ENCODE results near the gene SLC37A4. TPM values are rescaled to one million over a fixed set of nuclear protein-coding genes. Genes with fewer than 3 reads are reported as not detected.

SLC37A4 gene
- total and polyA plus RNA-seq, 2 of the 13 experiments (the other 11 are each of a cell fraction or from before 2014, with no cell fraction given) = 43.0 to 56.1 TPM

- no peak for TF ChIP-seq ZNF205 (CRISPR knock-in tag; IDR thresholded peaks at IDR 0.05)
- no peak for TF ChIP-seq TGIF2 (CRISPR knock-in tag; IDR thresholded peaks at IDR 0.05)
- no peak for TF ChIP-seq ZNF674 (CRISPR knock-in tag; IDR thresholded peaks at IDR 0.05; ENCODE audit: low read depth)
- TF ChIP-seq ZNF124 (CRISPR knock-in tag; IDR thresholded peaks at IDR 0.05) = no peak
- no peak for TF ChIP-seq ZNF891 (CRISPR knock-in tag; IDR thresholded peaks at IDR 0.05)
- TF ChIP-seq, protein P1, sequence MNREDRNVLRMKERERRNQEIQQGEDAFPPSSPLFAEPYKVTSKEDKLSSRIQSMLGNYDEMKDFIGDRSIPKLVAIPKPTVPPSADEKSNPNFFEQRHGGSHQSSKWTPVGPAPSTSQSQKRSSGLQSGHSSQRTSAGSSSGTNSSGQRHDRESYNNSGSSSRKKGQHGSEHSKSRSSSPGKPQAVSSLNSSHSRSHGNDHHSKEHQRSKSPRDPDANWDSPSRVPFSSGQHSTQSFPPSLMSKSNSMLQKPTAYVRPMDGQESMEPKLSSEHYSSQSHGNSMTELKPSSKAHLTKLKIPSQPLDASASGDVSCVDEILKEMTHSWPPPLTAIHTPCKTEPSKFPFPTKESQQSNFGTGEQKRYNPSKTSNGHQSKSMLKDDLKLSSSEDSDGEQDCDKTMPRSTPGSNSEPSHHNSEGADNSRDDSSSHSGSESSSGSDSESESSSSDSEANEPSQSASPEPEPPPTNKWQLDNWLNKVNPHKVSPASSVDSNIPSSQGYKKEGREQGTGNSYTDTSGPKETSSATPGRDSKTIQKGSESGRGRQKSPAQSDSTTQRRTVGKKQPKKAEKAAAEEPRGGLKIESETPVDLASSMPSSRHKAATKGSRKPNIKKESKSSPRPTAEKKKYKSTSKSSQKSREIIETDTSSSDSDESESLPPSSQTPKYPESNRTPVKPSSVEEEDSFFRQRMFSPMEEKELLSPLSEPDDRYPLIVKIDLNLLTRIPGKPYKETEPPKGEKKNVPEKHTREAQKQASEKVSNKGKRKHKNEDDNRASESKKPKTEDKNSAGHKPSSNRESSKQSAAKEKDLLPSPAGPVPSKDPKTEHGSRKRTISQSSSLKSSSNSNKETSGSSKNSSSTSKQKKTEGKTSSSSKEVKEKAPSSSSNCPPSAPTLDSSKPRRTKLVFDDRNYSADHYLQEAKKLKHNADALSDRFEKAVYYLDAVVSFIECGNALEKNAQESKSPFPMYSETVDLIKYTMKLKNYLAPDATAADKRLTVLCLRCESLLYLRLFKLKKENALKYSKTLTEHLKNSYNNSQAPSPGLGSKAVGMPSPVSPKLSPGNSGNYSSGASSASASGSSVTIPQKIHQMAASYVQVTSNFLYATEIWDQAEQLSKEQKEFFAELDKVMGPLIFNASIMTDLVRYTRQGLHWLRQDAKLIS (CRISPR knock-in tag; IDR thresholded peaks at IDR 0.05) = no peak
- TF ChIP-seq SSRP1 (CRISPR knock-in tag; IDR thresholded peaks at IDR 0.05) = 0 out of 2 replicates have a peak, but pooled peaks have one; percentile 27
- no peak for TF ChIP-seq ZZZ3 (CRISPR knock-in tag; IDR thresholded peaks at IDR 0.05; ENCODE audit: borderline replicate concordance)
- no peak for TF ChIP-seq ZKSCAN8 (CRISPR knock-in tag; IDR thresholded peaks at IDR 0.05; ENCODE audit: borderline replicate concordance)
- no peak for TF ChIP-seq ZFY (CRISPR knock-in tag; IDR thresholded peaks at IDR 0.05)
- TF ChIP-seq ZNF18 (CRISPR knock-in tag; IDR thresholded peaks at IDR 0.05; ENCODE audit: insufficient replicate concordance) = no peak
- peak; percentile 10; the same call in 1 of the 2 replicates for TF ChIP-seq POLR2AphosphoS5 (IDR thresholded peaks at IDR 0.05; ENCODE audit: low read depth, low read length)
- no peak for TF ChIP-seq FOXA1 (IDR thresholded peaks at IDR 0.05)
- TF ChIP-seq FOXA1 (CRISPR knock-in tag; IDR thresholded peaks at IDR 0.05) = no peak
- no peak for TF ChIP-seq KLF15 (CRISPR knock-in tag; IDR thresholded peaks at IDR 0.05; ENCODE audit: borderline replicate concordance)
- TF ChIP-seq, protein P2, sequence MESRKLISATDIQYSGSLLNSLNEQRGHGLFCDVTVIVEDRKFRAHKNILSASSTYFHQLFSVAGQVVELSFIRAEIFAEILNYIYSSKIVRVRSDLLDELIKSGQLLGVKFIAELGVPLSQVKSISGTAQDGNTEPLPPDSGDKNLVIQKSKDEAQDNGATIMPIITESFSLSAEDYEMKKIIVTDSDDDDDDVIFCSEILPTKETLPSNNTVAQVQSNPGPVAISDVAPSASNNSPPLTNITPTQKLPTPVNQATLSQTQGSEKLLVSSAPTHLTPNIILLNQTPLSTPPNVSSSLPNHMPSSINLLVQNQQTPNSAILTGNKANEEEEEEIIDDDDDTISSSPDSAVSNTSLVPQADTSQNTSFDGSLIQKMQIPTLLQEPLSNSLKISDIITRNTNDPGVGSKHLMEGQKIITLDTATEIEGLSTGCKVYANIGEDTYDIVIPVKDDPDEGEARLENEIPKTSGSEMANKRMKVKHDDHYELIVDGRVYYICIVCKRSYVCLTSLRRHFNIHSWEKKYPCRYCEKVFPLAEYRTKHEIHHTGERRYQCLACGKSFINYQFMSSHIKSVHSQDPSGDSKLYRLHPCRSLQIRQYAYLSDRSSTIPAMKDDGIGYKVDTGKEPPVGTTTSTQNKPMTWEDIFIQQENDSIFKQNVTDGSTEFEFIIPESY (CRISPR knock-in tag; IDR thresholded peaks at IDR 0.05) = no peak
- no peak for TF ChIP-seq SIN3B (IDR thresholded peaks at IDR 0.05; ENCODE audit: low read length)
- no peak for TF ChIP-seq KDM5B (CRISPR knock-in tag; IDR thresholded peaks at IDR 0.05; ENCODE audit: borderline replicate concordance)
- TF ChIP-seq NAIF1 (CRISPR knock-in tag; IDR thresholded peaks at IDR 0.05; ENCODE audit: borderline replicate concordance) = no peak
- TF ChIP-seq POLR2G (IDR thresholded peaks at IDR 0.05; ENCODE audit: low read depth, low read length) = peak; percentile 55
- no peak for TF ChIP-seq ZSCAN22 (CRISPR knock-in tag; IDR thresholded peaks at IDR 0.05)
- TF ChIP-seq ZNF879 (CRISPR knock-in tag; IDR thresholded peaks at IDR 0.05) = no peak
- TF ChIP-seq ZFP36L2 (CRISPR knock-in tag; IDR thresholded peaks at IDR 0.05) = no peak
- no peak for TF ChIP-seq ATF2 (CRISPR knock-in tag; IDR thresholded peaks at IDR 0.05)
Measured at GRCh38 chr11:119014209-119014924, 16.3 kb downstream of the SLC37A4 start (continued).

Measured in HepG2 (cell line).